T-helper 22 cell (primary cell): ENCODE measurements around the gene NOS1.

Source experiments
- DNase-seq: peaks from one replicate; pipeline ENCODE4 v3.0.0-alpha.2; 2020; ENCODE audit warnings: low read depth

The NOS1 gene

DNA sequence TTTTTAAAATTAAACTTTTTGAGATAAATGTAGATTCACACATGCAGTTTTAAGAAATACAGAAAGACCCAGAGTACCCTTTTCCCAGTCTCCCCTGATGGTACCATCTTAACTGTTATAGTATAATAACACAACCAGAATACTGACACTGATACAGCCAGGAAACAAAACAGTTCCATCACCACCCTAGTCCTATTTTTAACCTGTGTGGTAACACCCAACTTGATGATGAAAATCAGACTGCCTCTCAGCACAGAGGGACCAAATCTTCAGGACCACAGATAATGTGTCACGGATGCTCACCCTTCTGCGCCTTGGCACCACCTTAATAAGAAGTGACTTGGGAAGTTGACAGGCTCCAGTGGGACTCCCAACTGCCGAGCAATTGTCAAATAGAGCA is 189.3 kb downstream of the NOS1 start:
- no peak for DNase-seq

DNA sequence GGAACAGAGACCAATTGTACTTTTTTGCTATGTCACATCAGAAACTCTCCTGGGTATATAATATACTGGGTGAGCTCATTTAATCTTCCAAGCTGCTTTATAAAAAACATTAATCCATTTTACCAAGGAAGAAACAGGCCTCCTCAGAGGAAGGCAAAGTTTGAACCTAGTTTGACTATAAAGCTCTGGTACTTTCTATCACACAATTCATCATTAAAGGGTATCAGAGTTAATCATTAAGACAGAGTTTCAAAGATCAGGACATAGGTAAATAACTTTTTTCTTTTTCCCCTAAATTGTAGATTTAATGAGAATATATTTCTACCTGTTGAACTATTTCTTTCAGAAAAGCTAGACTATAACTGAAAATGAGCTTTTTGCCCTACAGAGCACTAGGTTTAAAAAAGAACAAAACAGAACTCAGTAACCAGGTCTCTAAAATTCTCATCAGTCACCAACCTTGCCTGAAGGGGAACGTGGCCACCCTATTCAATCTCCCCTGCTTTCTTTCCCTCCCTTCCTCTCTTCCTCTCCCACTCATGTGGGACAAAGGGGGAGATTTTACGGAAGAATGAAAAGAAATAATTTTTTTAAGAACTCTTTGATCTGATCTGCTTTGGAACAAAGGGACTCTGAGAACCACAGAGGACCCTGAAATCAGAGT is 189.8 kb downstream of the NOS1 start:
- no peak for DNase-seq

DNA sequence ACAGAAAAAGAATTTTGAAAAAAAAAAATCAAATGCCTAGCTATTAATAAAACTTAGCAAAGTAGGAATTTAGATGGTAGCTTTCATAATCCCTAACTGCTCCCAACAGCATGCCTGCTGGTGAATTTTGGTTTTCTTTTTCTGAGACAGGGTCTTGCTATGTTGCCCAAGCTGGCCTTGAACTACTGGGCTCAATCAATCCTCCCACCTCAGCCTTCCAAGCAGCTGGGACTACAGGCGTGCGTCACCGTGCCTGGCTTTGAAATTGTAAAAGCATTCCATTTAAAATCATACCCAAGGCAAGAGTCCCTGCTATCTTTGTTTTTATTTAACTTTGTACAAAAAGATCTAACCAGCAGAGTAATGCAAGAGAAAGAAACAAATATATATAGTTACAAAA is 191.9 kb downstream of the NOS1 start:
- no peak for DNase-seq

DNA sequence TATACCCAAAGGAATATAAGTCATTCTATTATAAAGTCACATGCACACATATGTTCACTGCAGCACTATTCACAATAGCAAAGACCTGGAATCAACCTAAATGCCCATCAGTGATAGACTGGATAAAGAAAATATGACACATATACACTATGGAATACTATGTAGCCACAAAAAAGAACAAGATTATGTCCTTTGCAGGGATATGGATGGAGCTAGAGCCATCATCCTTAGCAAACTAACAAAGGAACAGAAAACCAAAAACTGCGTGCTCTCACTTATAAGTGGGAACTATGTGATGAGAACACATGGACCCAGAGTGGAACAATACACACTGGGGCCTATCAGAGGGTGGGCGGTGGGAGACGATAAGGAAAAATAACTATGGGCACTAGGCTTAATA is 192.4 kb downstream of the NOS1 start:
- no peak for DNase-seq

DNA sequence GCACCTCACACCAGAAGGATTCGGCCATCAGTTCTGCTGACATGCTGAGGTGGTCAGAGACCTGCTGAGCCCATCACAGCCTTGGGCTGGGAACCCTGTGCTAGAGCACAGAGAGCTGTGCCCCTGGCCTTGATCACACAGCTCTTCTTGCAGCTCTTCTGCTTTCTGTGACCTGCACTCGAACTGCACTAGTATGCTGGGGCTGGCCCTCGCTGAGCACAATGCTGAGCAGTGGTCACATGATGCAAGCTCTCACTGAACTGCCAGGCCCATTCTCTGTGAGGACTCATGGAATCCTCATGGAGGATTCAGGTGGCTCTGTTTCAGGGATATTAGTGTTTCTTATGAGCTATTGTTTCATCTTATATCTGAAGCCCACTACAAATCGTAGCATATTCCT is 193.7 kb downstream of the NOS1 start:
- DNase-seq: no peak

DNA sequence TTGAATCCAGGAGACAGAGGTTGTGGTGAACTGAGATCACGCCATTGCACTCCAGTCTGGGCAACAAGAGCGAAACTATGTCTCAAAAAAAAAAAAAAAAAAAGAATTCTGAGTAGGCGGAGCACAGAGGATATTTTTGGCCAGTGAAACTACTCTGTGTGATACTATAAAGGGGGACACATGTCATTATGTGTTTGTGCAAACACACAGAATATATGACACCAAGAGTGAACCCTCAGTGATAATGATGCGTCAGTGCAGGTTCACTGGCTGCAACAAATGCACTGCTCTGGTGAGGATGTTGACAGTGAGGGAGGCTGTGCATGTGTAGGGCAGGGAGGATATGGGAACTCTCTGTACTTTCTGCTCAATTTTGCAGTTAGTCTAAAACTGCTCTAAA is 195.3 kb downstream of the NOS1 start:
- DNase-seq: no peak

DNA sequence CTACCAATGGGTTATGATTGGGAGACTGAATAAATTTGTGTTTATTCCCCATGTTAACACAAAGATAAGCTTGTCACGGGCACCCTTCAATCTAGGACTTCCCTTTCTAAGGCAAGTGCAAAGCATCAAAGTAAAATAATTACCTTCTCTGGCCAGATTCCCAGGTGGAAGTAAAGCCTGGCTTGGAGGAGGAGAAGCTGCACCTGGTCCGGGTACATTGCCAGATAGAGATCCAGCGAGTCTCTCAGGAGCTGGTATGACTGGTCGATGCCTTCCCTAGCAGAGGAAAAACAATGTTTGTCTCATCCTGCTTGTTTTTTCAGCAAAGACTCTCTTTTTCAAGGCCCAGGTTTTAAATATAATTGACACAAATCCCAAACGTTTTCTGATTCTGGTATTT is 196.1 kb downstream of the NOS1 start:
- DNase-seq: no peak

DNA sequence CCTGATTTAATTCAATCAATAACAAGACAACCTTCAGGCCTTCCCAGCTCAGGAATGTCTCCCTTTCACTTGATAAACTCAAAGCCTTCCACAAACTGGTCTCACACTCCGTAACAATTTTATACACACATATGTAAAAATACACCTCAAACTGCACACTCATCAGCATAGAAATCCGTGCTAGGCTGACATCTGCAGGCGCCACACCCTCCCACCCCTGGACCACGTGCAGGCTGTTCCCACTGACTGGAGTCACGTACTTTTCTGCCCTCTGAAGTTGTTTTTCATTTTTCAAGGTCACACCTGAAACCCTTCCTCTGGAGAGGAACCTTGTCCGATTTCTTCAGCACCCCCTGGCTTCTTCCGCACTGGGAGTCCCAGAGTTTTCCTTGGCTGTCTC is 198.8 kb downstream of the NOS1 start:
- DNase-seq: no peak

DNA sequence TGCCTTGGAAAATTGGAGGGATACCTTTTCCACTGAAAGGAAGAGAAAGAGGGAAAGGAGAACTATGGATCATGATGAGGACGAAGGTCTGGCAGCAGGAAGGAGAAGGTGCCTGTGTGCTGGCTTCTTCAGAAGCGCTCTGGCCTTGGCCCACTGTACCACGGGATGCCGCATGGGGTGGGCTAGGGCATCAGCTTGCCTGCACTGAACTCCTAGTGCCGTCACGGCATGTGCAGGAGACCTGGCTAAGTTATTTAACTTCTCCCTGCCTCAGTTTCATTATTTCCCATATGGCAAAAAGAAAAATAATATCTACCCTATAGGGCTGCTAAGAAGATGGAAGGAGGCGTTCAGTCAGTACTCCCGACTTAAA is 199.3 kb downstream of the NOS1 start:
- DNase-seq: no peak

DNA sequence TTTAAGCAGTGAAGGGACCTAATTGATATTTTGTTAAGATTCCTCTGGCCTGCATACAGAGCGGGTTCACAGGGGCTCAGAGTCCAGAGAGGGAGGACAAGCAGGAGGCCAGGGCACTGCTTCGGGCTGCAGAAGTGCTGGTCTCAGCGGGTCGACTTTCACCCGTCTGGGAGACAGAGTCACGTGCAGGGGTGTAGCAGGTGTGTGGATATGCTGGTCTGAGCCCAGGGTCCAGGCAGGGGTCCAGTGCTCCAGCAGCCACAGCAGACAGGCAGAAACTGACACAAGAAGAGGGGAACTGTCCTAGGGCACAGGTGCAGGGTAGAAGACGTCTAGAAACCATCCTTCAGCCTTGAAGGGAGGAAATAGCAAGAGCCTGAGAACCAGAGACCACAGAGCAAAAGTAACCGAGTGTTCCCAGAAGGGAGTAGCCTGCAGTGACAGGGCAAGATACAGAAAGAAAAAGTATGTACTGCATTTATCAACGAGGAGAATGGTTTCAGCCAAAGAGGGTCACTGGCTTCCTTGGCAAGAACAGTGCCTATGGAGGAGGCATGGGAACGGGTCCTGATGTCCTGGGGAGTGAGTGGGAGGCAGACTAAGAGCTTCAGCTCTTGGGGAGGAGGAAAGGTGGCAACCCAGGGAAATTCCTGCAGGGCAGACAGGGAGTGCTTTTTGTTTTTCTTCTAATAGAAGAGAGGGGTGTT is 199.8 kb downstream of the NOS1 start:
- no peak for DNase-seq

DNA sequence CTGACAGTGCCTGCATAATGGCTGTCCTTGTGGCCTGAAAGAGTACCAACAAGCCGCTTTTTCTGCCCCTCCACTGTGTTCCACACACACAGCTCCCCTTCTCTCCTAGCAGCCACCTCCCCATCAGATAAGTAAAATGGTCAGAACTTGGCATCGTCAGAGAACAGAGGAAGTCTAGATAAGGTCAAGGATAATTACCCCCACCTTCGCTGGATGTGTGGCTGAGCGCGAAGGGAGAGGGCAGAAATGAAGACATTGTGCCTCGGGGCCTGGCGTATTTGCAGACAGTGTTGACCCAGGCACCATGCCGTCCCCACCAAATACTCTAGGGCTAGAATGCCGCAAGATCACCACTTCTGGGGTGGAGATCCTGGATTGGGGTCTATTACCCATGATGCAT is 201.8 kb downstream of the NOS1 start:
- DNase-seq: no peak

DNA sequence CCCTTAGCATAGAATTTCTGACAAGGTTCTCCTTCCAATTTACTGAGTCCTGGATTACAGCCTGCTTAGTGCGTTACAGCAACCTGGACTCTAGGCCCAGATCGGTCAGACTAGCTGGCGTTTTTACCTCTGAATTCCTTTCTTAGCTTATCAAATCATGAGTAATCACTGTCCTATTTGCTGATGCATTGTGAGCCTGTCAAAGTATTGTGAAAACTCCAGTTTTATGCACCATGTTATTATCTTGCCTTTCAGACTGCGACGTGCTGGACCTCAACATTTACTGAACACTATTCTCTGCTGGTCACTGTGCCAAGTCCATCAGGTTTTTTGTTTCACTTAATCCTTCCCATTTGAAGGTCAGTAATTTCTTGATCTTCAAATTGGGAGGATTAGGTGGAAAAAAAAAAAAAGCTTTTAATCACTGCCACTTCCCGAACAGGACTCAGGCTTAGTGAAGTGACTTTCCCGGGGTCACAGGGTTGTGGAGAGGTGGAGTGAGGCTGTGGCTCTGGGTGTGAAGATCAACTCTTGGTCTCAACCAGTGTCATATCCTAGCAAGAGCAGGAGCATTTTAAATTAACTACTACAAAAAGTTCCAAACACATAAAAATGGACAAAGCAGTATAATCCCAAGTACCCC is 202.4 kb downstream of the NOS1 start:
- DNase-seq: no peak
